Middle frontal gyrus (tissue), 1 donor: ENCODE data around the gene BRD3.

Experiments used
- DNase-seq: peaks from one replicate; pipeline ENCODE4 v3.0.0-alpha.2; 2015; ENCODE audit warnings: low spot score; ENCODE audit errors: extremely low spot score

The BRD3 gene

GRCh38 chr9:134024828-134025605, 42.8 kb downstream of the BRD3 start, which contains the start of gene BRD3OS:
Gene BRD3OS, plus strand, starts transcription at chr9:134025481. Its CDS starts 1,267 bp downstream, at chr9:134026748.
- DNase-seq: peak; percentile 88

- no peak for DNase-seq
Observed at GRCh38 chr9:134024214-134024792, 43.5 kb downstream of the BRD3 start.

GRCh38 chr9:134014946-134015345, 52.9 kb downstream of the BRD3 start:
- no peak for DNase-seq

- no peak for DNase-seq
Observed at GRCh38 chr9:134011401-134011800, 56.4 kb downstream of the BRD3 start.

- DNase-seq: no peak
Observed at GRCh38 chr9:134010310-134011173, 57.3 kb downstream of the BRD3 start.

GRCh38 chr9:134007571-134007970, 60.3 kb downstream of the BRD3 start:
- DNase-seq: no peak

GRCh38 chr9:134007150-134007549, 60.7 kb downstream of the BRD3 start:
- DNase-seq: no peak

- no peak for DNase-seq
Observed at GRCh38 chr9:134005381-134005780, 62.4 kb downstream of the BRD3 start.

GRCh38 chr9:134004881-134005280, 62.9 kb downstream of the BRD3 start:
- DNase-seq: no peak

- no peak for DNase-seq
Observed at GRCh38 chr9:134004131-134004873, 63.5 kb downstream of the BRD3 start.

- no peak for DNase-seq
Observed at GRCh38 chr9:134003237-134003636, 64.6 kb downstream of the BRD3 start.

- DNase-seq: no peak
Observed at GRCh38 chr9:134002796-134003195, 65.0 kb downstream of the BRD3 start.

- no peak for DNase-seq
Observed at GRCh38 chr9:133999851-134000265, 68.0 kb downstream of the BRD3 start.

- no peak for DNase-seq
Observed at GRCh38 chr9:133998915-133999595, 68.8 kb downstream of the BRD3 start.

GRCh38 chr9:133997584-133997983, 70.2 kb downstream of the BRD3 start:
- DNase-seq: no peak

GRCh38 chr9:133996531-133997520, 71.0 kb downstream of the BRD3 start:
- no peak for DNase-seq

GRCh38 chr9:133995012-133995896, 72.6 kb downstream of the BRD3 start:
- DNase-seq: no peak

GRCh38 chr9:133994353-133995011, 73.3 kb downstream of the BRD3 start:
- DNase-seq: peak; percentile 50
